PC-9 (cell line): Measurements from ENCODE around the gene ZBTB1. TPM values are rescaled to one million over a fixed set of nuclear protein-coding genes. Genes with fewer than 3 reads are reported as not detected.

Source experiments
- Bru-seq: library from RNA; stranded (reverse); fragments of 400-500 nt; gene quantifications from one replicate; lab custom pipeline; 2021; lab: Mats Ljungman, UMichigan
- BruChase-seq, 2 experiments: library from RNA; stranded (reverse); fragments of 400-500 nt; gene quantifications; one replicate each; lab custom pipeline; 2021; lab: Mats Ljungman, UMichigan
- BruUV-seq: library from RNA; stranded (reverse); fragments of 400-500 nt; replicated peaks from 2 replicates; lab custom pipeline; 2021; lab: Mats Ljungman, UMichigan
- CTCF ChIA-PET: fragments of 300-600 bp; sonication (Branson Sonifier 250); formaldehyde crosslinking; loops from one replicate; lab custom pipeline; 2022; ENCODE audit warnings: antibody characterized with exemption; lab: Charles Lee
- POLR2A ChIA-PET: fragments of 300-600 bp; sonication (Branson Sonifier 250); formaldehyde crosslinking; loops from one replicate; lab custom pipeline; 2022; ENCODE audit warnings: antibody characterized with exemption; ENCODE audit not compliant: unreplicated experiment; lab: Charles Lee
- DNase-seq, 2 experiments: peaks; one replicate each; pipeline versions ENCODE4 v3.0.0 to v3.0.0-alpha.2; 2015 to 2022; ENCODE audit warnings: mixed read lengths in 1 of 2
- H2AFZ ChIP-seq: fragments of 200-600 bp; sonication (generic); 2 replicates; pipeline ENCODE4 v1.8.1; 2017; ENCODE audit warnings: antibody characterized with exemption
- H3F3A ChIP-seq: fragments of 200-600 bp; sonication (generic); 2 replicates; pipeline ENCODE4 v1.8.1; 2017; ENCODE audit warnings: antibody characterized with exemption, mild to moderate bottlenecking, low read depth; ENCODE audit not compliant: insufficient read depth
- H3K27ac ChIP-seq: fragments of 200-600 bp; sonication (generic); 2 replicates; pipeline ENCODE4 v1.6.1; 2016; ENCODE audit warnings: mixed run types
- H3K27me3 ChIP-seq: fragments of 200-600 bp; sonication (generic); 2 replicates; pipeline ENCODE4 v1.6.1; 2016; ENCODE audit warnings: low read depth, mixed run types; ENCODE audit not compliant: insufficient read depth
- H3K36me3 ChIP-seq: fragments of 200-600 bp; sonication (generic); 2 replicates; pipeline ENCODE4 v1.6.1; 2016; ENCODE audit warnings: low read depth, mixed run types
- H3K4me1 ChIP-seq: fragments of 200-600 bp; sonication (generic); replicated peaks from 2 replicates; pipeline ENCODE4 v1.6.1; 2016; ENCODE audit warnings: mixed run types; ENCODE audit not compliant: insufficient read depth
- H3K4me2 ChIP-seq: fragments of 200-600 bp; sonication (generic); 2 replicates; pipeline ENCODE4 v1.6.1; 2017; ENCODE audit warnings: mixed run types
- H3K4me3 ChIP-seq: fragments of 200-600 bp; sonication (generic); 2 replicates; pipeline ENCODE4 v1.6.1; 2016; ENCODE audit warnings: mixed run types
- H3K79me2 ChIP-seq: fragments of 200-600 bp; sonication (generic); 2 replicates; pipeline ENCODE4 v1.6.1; 2017; ENCODE audit warnings: low read depth, mixed run types
- H3K9me2 ChIP-seq: fragments of 200-600 bp; sonication (generic); 2 replicates; pipeline ENCODE4 v1.8.1; 2017; ENCODE audit warnings: mild to moderate bottlenecking; ENCODE audit not compliant: insufficient read depth
- H3K9me3 ChIP-seq: fragments of 200-600 bp; sonication (generic); 2 replicates; pipeline ENCODE4 v1.8.1; 2016; ENCODE audit warnings: low read depth; ENCODE audit not compliant: insufficient read depth
- H4K20me1 ChIP-seq: fragments of 200-600 bp; sonication (generic); 2 replicates; pipeline ENCODE4 v1.8.1; 2017; ENCODE audit not compliant: insufficient read depth
- CTCF ChIP-seq: fragments of 200-600 bp; sonication (generic); conservative IDR thresholded peaks from 2 replicates; pipeline ENCODE4 v1.6.1; 2017; ENCODE audit warnings: mixed run types, antibody characterized with exemption, mild to moderate bottlenecking, moderate library complexity
- EZH2 ChIP-seq: fragments of 200-600 bp; sonication (generic); IDR thresholded peaks from 2 replicates; pipeline ENCODE4 v1.8.0; 2017; ENCODE audit warnings: antibody characterized with exemption, low read depth
- intact Hi-C: fragments of 100-400 bp; cut with micrococcal nuclease; formaldehyde crosslinking; loops from one replicate; pipeline ENCODE4 v1.10.0; 2022; ENCODE audit not compliant: unreplicated experiment
- long read RNA-seq: library from polyadenylated mRNA; stranded (forward); transcript quantifications from one replicate; pipeline ENCODE4 v2.0.0, GENCODE V29; 2022
- total RNA-seq: library from RNA; stranded (reverse); gene quantifications from 2 replicates; pipeline ENCODE4 v1.2.3, GENCODE V29; 2021

The ZBTB1 gene
- total RNA-seq = 55.4 and 57.2 TPM in 2 replicates
- Bru-seq, nascent RNA = percentile 94 among the genes with signal in this experiment
- percentile 97 among the genes with signal in this experiment for BruChase-seq, experiment 1, labeled RNA remaining after a 2-hour chase
- BruChase-seq, experiment 2, labeled RNA remaining after a 6-hour chase = percentile 92 among the genes with signal in this experiment
- long read RNA-seq, full-length matches to known transcripts = 5 of 25 reads
- long read RNA-seq, partial matches to known transcripts = 19 of 25 reads
- long read RNA-seq, other reads (novel, unspliced or antisense) = 1 of 25 reads

- Histone ChIP-seq H3K9me2 (no peaks in the 10 kb centered on the region), H2AFZ (peak within 1 kb of the TSS; percentile 93), H3K36me3 (0 out of 2 replicates have a peak, but pooled peaks cover 8% of the 10 kb centered on the region), H3K9me3 (no peaks in the 10 kb centered on the region), H3F3A (peaks cover 45% of the 10 kb centered on the region), H4K20me1 (peaks cover 30% of the 10 kb centered on the region), H3K4me3 (peak within 1 kb of the TSS; percentile 61), H3K79me2 (peaks cover 87% of the 10 kb centered on the region), H3K27me3 (no peaks in the 10 kb centered on the region), H3K27ac (peak within 1 kb of the TSS; percentile 93), H3K4me2 (peak within 1 kb of the TSS; percentile 82), H3K4me1 (peaks cover 60% of the 10 kb centered on the region)
- ChIA-PET POLR2A (interaction anchor here (0.5 to 0.6 kb wide), 3 partner anchors 31 to 50 kb away, joined by 3 to 9 read pairs (median 4); no protein-coding TSS in a partner anchor), CTCF (interaction anchor here (0.6 to 0.7 kb wide), 3 partner anchors 10 to 779 kb away, joined by 3 to 6 read pairs (median 5); no protein-coding TSS in a partner anchor)
- no peak for TF ChIP-seq EZH2
- no peak for TF ChIP-seq CTCF
- DNase-seq = peak; percentile 67 to 86
- no TSS peak for BruUV-seq
- intact Hi-C loops = loop anchor here (2.0 to 10.0 kb wide), 4 partner anchors 200 to 468 kb away; partner anchors contain the start of genes CHURC1, PLEKHG3 and RAB15
Observed at GRCh38 chr14:64504310-64504896, at the start of gene ZBTB1. Gene ZBTB1, plus strand, starts transcription at chr14:64504770. Its CDS starts 16,735 bp downstream, at chr14:64521505.

GRCh38 chr14:64459405-64460136, 45.0 kb upstream of the ZBTB1 start:
- BruUV-seq = no TSS peak
- intact Hi-C loops = no loop called here
- Histone ChIP-seq H3K4me3 (no peak overlapping the region), H2AFZ (no peak overlapping the region), H3F3A (peaks cover 19% of the 10 kb centered on the region; the same call in 1 of the 2 replicates), H3K9me3 (no peaks in the 10 kb centered on the region), H3K27ac (no peak overlapping the region), H3K79me2 (no peaks in the 10 kb centered on the region), H3K4me1 (peaks cover 3% of the 10 kb centered on the region; the same call in 1 of the 2 replicates), H3K36me3 (peaks cover 16% of the 10 kb centered on the region), H3K4me2 (no peak overlapping the region), H3K27me3 (no peaks in the 10 kb centered on the region), H3K9me2 (no peaks in the 10 kb centered on the region), H4K20me1 (no peaks in the 10 kb centered on the region)
- no peak for TF ChIP-seq CTCF
- TF ChIP-seq EZH2 = no peak
- ChIA-PET POLR2A (no interaction called here), CTCF (interaction anchor here (0.6 kb wide), 1 partner anchor 122 kb away, joined by 4 read pairs; no protein-coding TSS in a partner anchor)
- DNase-seq = no peak

GRCh38 chr14:64461221-64461620, 43.3 kb upstream of the ZBTB1 start:
- Histone ChIP-seq H3K27me3 (no peaks in the 10 kb centered on the region), H3K9me2 (no peaks in the 10 kb centered on the region), H3K36me3 (peaks cover 4% of the 10 kb centered on the region), H3K4me3 (no peak overlapping the region), H2AFZ (no peak overlapping the region), H3K4me2 (no peak overlapping the region), H3K4me1 (peaks cover 7% of the 10 kb centered on the region; the same call in 1 of the 2 replicates), H3K9me3 (no peaks in the 10 kb centered on the region), H3F3A (peaks cover 28% of the 10 kb centered on the region; the same call in 1 of the 2 replicates), H3K79me2 (no peaks in the 10 kb centered on the region), H3K27ac (no peak overlapping the region), H4K20me1 (no peaks in the 10 kb centered on the region)
- intact Hi-C loops = no loop called here
- POLR2A ChIA-PET = no interaction called here
- no TSS peak for BruUV-seq
- no peak for TF ChIP-seq EZH2
- TF ChIP-seq CTCF = no peak
- CTCF ChIA-PET = no interaction called here
- DNase-seq = no peak
